GM15510 (cell line): ENCODE data around the gene RAG1.

ENCODE experiments used
- POLR2A ChIP-seq: IDR thresholded peaks from 3 replicates; pipeline ENCODE4 v1.6.1; 2011; ENCODE audit warnings: borderline replicate concordance; ENCODE audit not compliant: insufficient read length; ENCODE audit errors: extremely low read depth

The RAG1 gene

GRCh38 chr11:36581536-36581935, 13.7 kb downstream of the RAG1 start:
- no peak for TF ChIP-seq POLR2A

GRCh38 chr11:36583667-36584066, 15.9 kb downstream of the RAG1 start:
- TF ChIP-seq POLR2A: no peak

- no peak for TF ChIP-seq POLR2A
Observed at GRCh38 chr11:36586543-36586942, 18.7 kb downstream of the RAG1 start.

- TF ChIP-seq POLR2A: no peak
Observed at GRCh38 chr11:36588099-36588498, 20.3 kb downstream of the RAG1 start.

- TF ChIP-seq POLR2A: no peak
Observed at GRCh38 chr11:36590513-36590912, 22.7 kb downstream of the RAG1 start.

GRCh38 chr11:36591433-36591832, 23.6 kb downstream of the RAG1 start:
- no peak for TF ChIP-seq POLR2A

- no peak for TF ChIP-seq POLR2A
Observed at GRCh38 chr11:36594316-36594989, 26.6 kb downstream of the RAG1 start, which contains the start of gene IFTAP. TSS of gene IFTAP (plus strand) at chr11:36594502. CDS start at chr11:36610104, 15,602 bp downstream.

- TF ChIP-seq POLR2A: no peak
Observed at GRCh38 chr11:36596880-36597279, 29.1 kb downstream of the RAG1 start.

GRCh38 chr11:36598051-36598450, 30.2 kb downstream of the RAG1 start, which contains the start of gene RAG2:
TSS of gene RAG2 (minus strand) at chr11:36598236. CDS start at chr11:36594168, 4,068 bp downstream.
- no peak for TF ChIP-seq POLR2A

- no peak for TF ChIP-seq POLR2A
Observed at GRCh38 chr11:36600180-36600579, 32.4 kb downstream of the RAG1 start.

GRCh38 chr11:36601155-36601554, 33.3 kb downstream of the RAG1 start:
- no peak for TF ChIP-seq POLR2A

GRCh38 chr11:36602135-36602534, 34.3 kb downstream of the RAG1 start:
- no peak for TF ChIP-seq POLR2A

- TF ChIP-seq POLR2A: no peak
Observed at GRCh38 chr11:36605221-36606216, 37.7 kb downstream of the RAG1 start.

- TF ChIP-seq POLR2A: no peak
Observed at GRCh38 chr11:36608491-36609199, 40.8 kb downstream of the RAG1 start.

- no peak for TF ChIP-seq POLR2A
Observed at GRCh38 chr11:36609383-36609782, 41.6 kb downstream of the RAG1 start.

GRCh38 chr11:36615826-36616225, 48.0 kb downstream of the RAG1 start:
- TF ChIP-seq POLR2A: no peak
